ENCODE measurements around the gene SDR42E2.

Gene SDR42E2

GRCh38 chr16:22184615-22184968 is 22.3 kb downstream of the SDR42E2 start:
- intact Hi-C loops (cut with DNase I; ENCODE audit: low total_unique reads), result loop anchor here (10.0 kb wide), 1 partner anchor 110 kb away; no protein-coding TSS in a partner anchor
- Histone ChIP-seq H3K4me1 (peaks cover 0 to 11% (median 9%) of the 10 kb centered on the region in 4 donors), H3K27ac (no peak overlapping the region), H3K4me3 (no peak overlapping the region), H3K9me3 (no peaks in the 10 kb centered on the region), H3K36me3 (no peaks in the 10 kb centered on the region), H3K27me3 (no peaks in the 10 kb centered on the region)
- no peak for TF ChIP-seq CTCF (IDR thresholded peaks at IDR 0.05)
- DNase-seq, result no peak

DNA sequence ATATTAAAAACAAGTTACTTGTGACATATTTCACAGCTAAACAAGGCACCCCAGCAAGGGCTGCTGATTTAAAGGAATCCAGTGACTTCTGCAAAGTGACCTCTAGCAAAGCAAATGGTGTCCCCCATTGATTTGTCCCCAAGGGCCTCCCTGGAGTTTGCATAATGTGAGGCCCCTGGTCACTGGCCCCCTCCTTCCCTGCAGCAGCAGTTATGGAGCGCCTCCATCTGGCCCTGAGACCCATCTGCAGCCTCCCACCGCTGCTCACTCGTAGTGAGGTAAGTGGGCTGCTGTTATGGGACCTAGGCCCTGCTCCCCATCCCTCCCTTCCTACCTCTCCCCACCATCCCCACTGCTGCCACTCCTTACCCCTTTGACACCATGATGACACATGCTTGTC is 24.2 kb downstream of the SDR42E2 start:
- Histone ChIP-seq H3K9me3 (no peaks in the 10 kb centered on the region), H3K27ac (no peak overlapping the region), H3K36me3 (no peaks in the 10 kb centered on the region), H3K4me3 (no peak overlapping the region), H3K27me3 (no peaks in the 10 kb centered on the region), H3K4me1 (peaks cover 0 to 15% (median 14%) of the 10 kb centered on the region in 4 donors)
- intact Hi-C loops (cut with DNase I; ENCODE audit: low total_unique reads), result loop anchor here (5.0 to 10.0 kb wide), 2 partner anchors 112 to 179 kb away; partner anchors contain the start of gene MOSMO
- DNase-seq, result no peak
- no peak for TF ChIP-seq CTCF (IDR thresholded peaks at IDR 0.05)

DNA sequence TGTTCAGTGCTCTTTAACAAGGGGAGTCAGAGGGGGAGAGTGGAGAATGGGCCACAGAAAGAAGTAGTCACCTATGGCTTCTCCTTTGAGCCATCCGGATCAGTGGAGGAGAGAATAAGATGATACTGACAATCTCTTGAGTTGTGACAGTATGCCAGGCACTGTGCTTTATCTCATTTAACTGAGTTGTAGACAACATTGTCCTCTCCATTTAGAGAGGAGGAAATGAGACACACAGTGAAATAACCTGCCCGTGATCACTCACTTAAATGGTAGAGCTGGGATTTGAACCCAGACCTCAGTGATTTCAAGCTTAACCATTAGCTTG is 25.9 kb downstream of the SDR42E2 start:
- Histone ChIP-seq H3K4me1 (peaks cover 0 to 30% (median 25%) of the 10 kb centered on the region in 4 donors), H3K27me3 (no peaks in the 10 kb centered on the region), H3K4me3 (no peak overlapping the region), H3K9me3 (no peaks in the 10 kb centered on the region), H3K27ac (peak overlapping the region in 1 of 2 donors; percentile 94), H3K36me3 (no peaks in the 10 kb centered on the region)
- no peak for TF ChIP-seq CTCF (IDR thresholded peaks at IDR 0.05)
- no peak for DNase-seq
- intact Hi-C loops (cut with DNase I; ENCODE audit: low total_unique reads), result loop anchor here (5.0 to 10.0 kb wide), 2 partner anchors 113 to 181 kb away; partner anchors contain the start of gene MOSMO

DNA sequence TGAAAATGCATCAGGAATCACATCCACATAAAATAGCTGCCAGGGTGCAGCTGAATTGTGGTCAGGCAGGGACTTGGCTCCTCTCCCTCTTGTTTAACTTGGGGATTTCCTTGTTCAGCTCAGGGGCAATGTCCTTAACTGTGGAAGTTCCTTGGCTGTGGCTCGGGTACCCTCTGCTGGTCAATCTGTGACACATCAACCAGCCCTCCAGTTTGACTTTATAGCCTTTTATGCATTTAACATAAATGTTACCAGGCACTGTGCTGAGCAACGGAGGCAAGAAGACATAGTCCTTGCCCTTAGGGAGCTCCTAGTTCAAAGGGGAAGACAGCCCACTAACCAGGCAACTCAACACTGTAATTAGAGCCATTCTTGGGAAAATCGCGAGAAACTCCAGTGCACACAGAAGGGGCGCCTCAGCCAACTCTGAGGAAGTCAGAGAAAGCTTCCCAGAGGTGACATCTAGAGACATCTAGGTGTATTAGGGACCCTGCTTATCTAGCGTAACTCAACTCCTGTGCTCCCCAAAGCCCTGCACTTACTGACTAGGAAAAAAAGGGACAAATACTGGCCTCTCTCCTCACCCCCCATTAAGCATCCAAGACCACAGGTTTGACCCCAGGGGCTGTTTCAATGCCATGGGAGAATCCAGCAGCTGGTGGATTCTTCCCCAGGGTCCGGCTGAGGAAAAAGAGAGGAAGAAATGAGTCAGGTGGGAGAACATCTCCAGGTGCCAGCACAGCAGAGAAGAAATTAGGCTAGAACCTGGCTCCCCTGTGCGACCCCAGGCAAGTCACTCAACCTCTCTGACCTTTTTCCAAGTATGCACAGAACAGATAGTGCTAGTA is 26.5 kb downstream of the SDR42E2 start:
- H3K4me1 ChIP-seq, result peaks cover 0 to 32% (median 25%) of the 10 kb centered on the region in 4 donors
- DNase-seq, result peak; percentile 71 to 80
- H3K27me3 ChIP-seq, result no peaks in the 10 kb centered on the region
- intact Hi-C loops (cut with DNase I; ENCODE audit: low total_unique reads), result loop anchor here (5.0 to 10.0 kb wide), 2 partner anchors 114 to 182 kb away; partner anchors contain the start of gene MOSMO
- TF ChIP-seq CTCF (IDR thresholded peaks at IDR 0.05), result peak; percentile 81 to 82
- no peaks in the 10 kb centered on the region for H3K36me3 ChIP-seq
- no peaks in the 10 kb centered on the region for H3K9me3 ChIP-seq
- no peak overlapping the region for H3K4me3 ChIP-seq
- peak overlapping the region; percentile 81 to 94 for H3K27ac ChIP-seq

- H3K27ac ChIP-seq, result peak overlapping the region; percentile 81 to 94
- H3K4me1 ChIP-seq, result peaks cover 0 to 32% (median 25%) of the 10 kb centered on the region in 4 donors
- no peaks in the 10 kb centered on the region for H3K27me3 ChIP-seq
- H3K9me3 ChIP-seq, result no peaks in the 10 kb centered on the region
- no peak for TF ChIP-seq CTCF (IDR thresholded peaks at IDR 0.05)
- intact Hi-C loops (cut with DNase I; ENCODE audit: low total_unique reads), result loop anchor here (5.0 to 10.0 kb wide), 3 partner anchors 115 to 185 kb away; partner anchors contain the start of genes CDR2 and MOSMO
- DNase-seq, result peak; percentile 72 to 79
- H3K36me3 ChIP-seq, result no peaks in the 10 kb centered on the region
- peak overlapping the region; percentile 65 to 72 for H3K4me3 ChIP-seq
These were observed 27.3 kb downstream of the SDR42E2 start for GRCh38 chr16:22189473-22190080.
